HCT116 (cell line): ENCODE results near the gene GOSR1. TPM values are rescaled to one million over a fixed set of nuclear protein-coding genes. Genes with fewer than 3 reads are reported as not detected.
"Not testable (repeated sequence)": the region's sequence is repeated elsewhere in the genome, so short reads cannot be mapped to it uniquely, and the experiment has no call there.

Source experiments
- ATAC-seq: fragments of 200-7000 bp; cut with Tn5 transposase; 2 replicates; pipeline ENCODE4 v1.9.1; 2020; ENCODE audit warnings: mild to moderate bottlenecking, moderate library complexity
- BruUV-seq: library from RNA; stranded (reverse); fragments of 400-500 nt; replicated peaks from 2 replicates; lab custom pipeline; 2021; lab: Mats Ljungman, UMichigan
- CTCF ChIA-PET: fragments of 300-600 bp; sonication (Branson Sonifier 250); formaldehyde crosslinking; loops from one replicate; lab custom pipeline; 2021; ENCODE audit warnings: antibody characterized with exemption; lab: Charles Lee
- POLR2A ChIA-PET: fragments of 300-600, 350-600 bp; sonication (Branson Sonifier 250); formaldehyde crosslinking; loops from one replicate; lab custom pipeline; 2021; ENCODE audit warnings: antibody characterized with exemption; lab: Charles Lee
- RAD21 ChIA-PET, 2 experiments: fragments of 300-600 bp; sonication (Branson Sonifier 250); formaldehyde crosslinking; loops; one replicate each; lab custom pipeline; 2023; ENCODE audit warnings: low total read pairs in 2 of 2; ENCODE audit not compliant: uncharacterized antibody in 2 of 2, unreplicated experiment in 2 of 2, low non-redundant PET in 1 of 2; lab: Charles Lee
- DNase-seq: peaks from one replicate; pipeline ENCODE4 v3.0.0-alpha.2; 2010; ENCODE audit warnings: low read depth, low spot score
- H2AFZ ChIP-seq: fragments of 200-600 bp; shearing (Covaris generic), sonication (generic); 2 replicates; pipeline ENCODE4 v1.6.1; 2017; ENCODE audit warnings: low read depth, mixed run types, mixed read lengths, antibody characterized with exemption, low read length; ENCODE audit not compliant: poor library complexity, severe bottlenecking
- H3K27ac ChIP-seq: 2 replicates; pipeline ENCODE4 v1.5.1; 2012; ENCODE audit warnings: low read depth, low read length
- H3K27me3 ChIP-seq: fragments of 200-600 bp; sonication (generic); 2 replicates; pipeline ENCODE4 v1.6.1; 2016; ENCODE audit warnings: mixed run types, low read length, mixed read lengths; ENCODE audit not compliant: insufficient read depth
- H3K36me3 ChIP-seq, 2 experiments: fragments of 200-500 bp in 1 of 2; fragments of 200-600 bp in 1 of 2; sonication (Bioruptor generic) in 1 of 2; sonication (generic) in 1 of 2; 2 replicates each; pipeline versions ENCODE4 v1.5.1 to v1.6.1; 2014 to 2016; ENCODE audit warnings: low read length in 2 of 2, inconsistent platforms in 1 of 2, mixed read lengths in 1 of 2, mixed run types in 1 of 2; ENCODE audit not compliant: insufficient read depth in 2 of 2, control insufficient read depth in 1 of 2
- H3K4me1 ChIP-seq, 2 experiments: fragments of 200-600 bp in 1 of 2; sonication (generic) in 1 of 2; 2 replicates each; pipeline versions ENCODE4 v1.5.1 to v1.6.1; 2012 to 2017; ENCODE audit warnings: low read length in 2 of 2, inconsistent platforms in 1 of 2, mild to moderate bottlenecking in 1 of 2, mixed read lengths in 1 of 2, mixed run types in 1 of 2, moderate library complexity in 1 of 2; ENCODE audit not compliant: insufficient read depth in 2 of 2, control insufficient read depth in 1 of 2
- H3K4me2 ChIP-seq: fragments of 200-600 bp; sonication (generic); 2 replicates; pipeline ENCODE4 v1.6.1; 2017; ENCODE audit warnings: mixed run types, low read length, mixed read lengths
- H3K4me3 ChIP-seq, 2 experiments: fragments of 200-600 bp in 1 of 2; sonication (generic) in 1 of 2; replicated peaks in 1 of 2; 2 replicates each; pipeline ENCODE4 v1.5.1; 2011 to 2016; ENCODE audit warnings: low read length in 2 of 2, control low read depth in 1 of 2, low read depth in 1 of 2, mild to moderate bottlenecking in 1 of 2, mixed read lengths in 1 of 2, mixed run types in 1 of 2
- H3K79me2 ChIP-seq: fragments of 200-600 bp; sonication (generic); 2 replicates; pipeline ENCODE4 v1.6.1; 2017; ENCODE audit warnings: mild to moderate bottlenecking, mixed run types, low read length, moderate library complexity, mixed read lengths; ENCODE audit not compliant: insufficient read depth
- H3K9ac ChIP-seq: fragments of 200-600 bp; sonication (generic); 2 replicates; pipeline ENCODE4 v1.6.1; 2016; ENCODE audit warnings: low read length, mixed read lengths
- H3K9me2 ChIP-seq: fragments of 200-600 bp; sonication (generic), shearing (Covaris generic); 2 replicates; pipeline ENCODE4 v1.6.1; 2017; ENCODE audit warnings: mixed run types, mild to moderate bottlenecking, moderate library complexity; ENCODE audit not compliant: insufficient read depth
- H3K9me3 ChIP-seq, 2 experiments: fragments of 200-500 bp in 1 of 2; fragments of 200-600 bp in 1 of 2; sonication (Bioruptor generic) in 1 of 2; sonication (generic) in 1 of 2; 2 replicates each; pipeline ENCODE4 v1.6.1; 2014 to 2017; ENCODE audit warnings: low read length in 2 of 2, mixed read lengths in 2 of 2, inconsistent platforms in 1 of 2, low read depth in 1 of 2, mild to moderate bottlenecking in 1 of 2, mixed run types in 1 of 2, moderate library complexity in 1 of 2; ENCODE audit not compliant: control insufficient read depth in 1 of 2, insufficient read depth in 1 of 2
- H4K20me1 ChIP-seq: fragments of 200-600 bp; sonication (generic), shearing (Covaris generic); 2 replicates; pipeline ENCODE4 v1.6.1; 2017; ENCODE audit warnings: mixed run types, mild to moderate bottlenecking, moderate library complexity; ENCODE audit not compliant: insufficient read depth
- ELF1 ChIP-seq: IDR thresholded peaks from 2 replicates; pipeline ENCODE4 v1.6.1; 2012; ENCODE audit warnings: low read depth, borderline replicate concordance
- JUND ChIP-seq: IDR thresholded peaks from 2 replicates; pipeline ENCODE4 v1.6.1; 2012
- ZNF274 ChIP-seq: fragments of 200-500 bp; sonication (Bioruptor generic); IDR thresholded peaks from 2 replicates; pipeline ENCODE4 v1.6.1; 2014; ENCODE audit warnings: mild to moderate bottlenecking, low read depth, low read length, inconsistent platforms
- intact Hi-C: fragments of 100-400 bp; cut with micrococcal nuclease; formaldehyde crosslinking; loops from 2 replicates; pipeline ENCODE4 v1.10.0; 2022
- total RNA-seq: library from RNA; stranded (reverse); gene quantifications from one replicate; pipeline ENCODE4 v1.2.1, GENCODE V29; 2021; ENCODE audit not compliant: unreplicated experiment

The GOSR1 gene
- total RNA-seq, 1 experiment from 2014 or later, result 48.8 TPM

GRCh38 chr17:30458371-30458770 lies 18.8 kb upstream of the GOSR1 start:
- ChIA-PET RAD21 (no interaction called here), POLR2A (no interaction called here)
- Histone ChIP-seq H3K27me3 (no peaks in the 10 kb centered on the region), H2AFZ (no peak overlapping the region), H3K9me2 (no peaks in the 10 kb centered on the region), H3K27ac (no peak overlapping the region), H3K79me2 (no peaks in the 10 kb centered on the region), H3K4me2 (no peak overlapping the region), H3K9me3 (no peaks in the 10 kb centered on the region), H3K9ac (no peak overlapping the region)
- DNase-seq (no peak), ATAC-seq (no peak)
- intact Hi-C loops, result no loop called here
- TF ChIP-seq ZNF274 (no peak), JUND (no peak), ELF1 (no peak)
- TF ChIP-seq, all 23 proteins: peak for 0
- CTCF ChIA-PET, result no interaction called here
- no TSS peak for BruUV-seq
- no peak overlapping the region for H3K4me3 ChIP-seq
- H3K4me1 ChIP-seq, result no peaks in the 10 kb centered on the region
- peaks cover 15 to 18% of the 10 kb centered on the region in 2 experiments for H3K36me3 ChIP-seq
- 0 out of 2 replicates have a peak, but pooled peaks cover 3% of the 10 kb centered on the region for H4K20me1 ChIP-seq

DNA sequence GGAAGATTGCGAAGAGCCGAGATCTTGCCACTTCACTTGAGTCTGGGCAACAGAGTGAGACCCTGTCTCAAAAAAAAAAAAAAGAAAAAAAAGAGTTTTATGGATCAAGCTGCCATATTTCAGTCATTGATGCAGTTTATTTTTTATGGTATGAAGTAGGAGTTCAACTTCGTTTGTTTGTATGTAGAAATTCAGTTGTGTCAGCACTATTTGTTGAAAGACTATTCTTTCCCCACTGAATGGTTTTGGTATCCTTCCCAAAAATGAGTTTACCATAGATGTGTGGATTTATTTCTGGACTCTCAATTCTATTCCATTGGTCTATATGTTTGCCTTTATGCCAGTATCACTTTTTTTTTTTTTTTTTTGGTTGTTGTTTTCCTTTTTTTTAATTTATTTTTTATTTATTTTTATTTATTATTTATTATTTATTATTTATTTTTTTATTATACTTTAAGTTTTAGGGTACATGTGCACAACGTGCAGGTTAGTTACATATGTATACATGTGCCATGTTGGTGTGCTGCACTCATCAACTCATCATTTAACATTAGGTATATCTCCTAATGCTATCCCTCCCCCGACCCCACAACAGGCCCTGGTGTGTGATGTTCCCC lies 18.3 kb upstream of the GOSR1 start:
- H3K9ac ChIP-seq, BruUV-seq, DNase-seq, CTCF ChIA-PET, H3K4me3 ChIP-seq, ATAC-seq, H3K27ac ChIP-seq, H3K79me2 ChIP-seq, H3K9me3 ChIP-seq, H3K4me2 ChIP-seq, H3K9me2 ChIP-seq, POLR2A ChIA-PET, H2AFZ ChIP-seq, intact Hi-C loops, H3K4me1 ChIP-seq, RAD21 ChIA-PET, H3K27me3 ChIP-seq, H4K20me1 ChIP-seq: not testable (repeated sequence)
- peaks cover 15 to 18% of the 10 kb centered on the region in 2 experiments for H3K36me3 ChIP-seq
